DMS 273 (cell line): Measurements from ENCODE around the gene RBM4B.
"Not testable (repeated sequence)": the region's sequence is repeated elsewhere in the genome, so short reads cannot be mapped to it uniquely, and the experiment has no call there.

Experiments used
- DNase-seq: peaks from one replicate; lab custom pipeline; 2025; ENCODE audit not compliant: unreplicated experiment; lab: John Stamatoyannopoulos, UW

RBM4B gene

DNA sequence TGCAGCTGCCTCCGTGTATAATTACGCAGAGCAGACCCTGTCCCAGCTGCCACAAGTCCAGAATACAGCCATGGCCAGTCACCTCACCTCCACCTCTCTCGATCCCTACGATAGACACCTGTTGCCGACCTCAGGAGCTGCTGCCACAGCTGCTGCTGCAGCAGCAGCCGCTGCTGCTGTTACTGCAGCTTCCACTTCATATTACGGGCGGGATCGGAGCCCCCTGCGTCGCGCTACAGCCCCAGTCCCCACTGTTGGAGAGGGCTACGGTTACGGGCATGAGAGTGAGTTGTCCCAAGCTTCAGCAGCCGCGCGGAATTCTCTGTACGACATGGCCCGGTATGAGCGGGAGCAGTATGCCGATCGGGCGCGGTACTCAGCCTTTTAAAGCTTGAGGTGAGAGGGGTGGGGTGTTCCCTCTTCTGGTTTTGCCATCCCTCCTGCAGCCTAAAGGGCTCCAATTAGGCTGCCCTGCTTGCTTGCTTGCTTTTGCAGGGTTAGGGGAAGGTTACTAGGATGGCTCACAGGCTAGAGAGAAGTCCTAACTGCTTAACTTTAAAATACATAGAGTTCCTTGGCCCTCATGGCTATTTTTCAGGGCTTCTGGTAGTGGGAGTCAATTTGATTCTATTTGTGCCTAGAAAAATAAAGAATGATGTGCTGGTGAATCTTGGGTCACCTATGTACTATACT lies 33.8 kb downstream of the RBM4B start:
- no peak for DNase-seq

- DNase-seq, result no peak
These were observed 35.9 kb downstream of the RBM4B start for GRCh38 chr11:66641834-66642233.

- DNase-seq, result not testable (repeated sequence)
These were observed 37.8 kb downstream of the RBM4B start for GRCh38 chr11:66639814-66640340.

DNA sequence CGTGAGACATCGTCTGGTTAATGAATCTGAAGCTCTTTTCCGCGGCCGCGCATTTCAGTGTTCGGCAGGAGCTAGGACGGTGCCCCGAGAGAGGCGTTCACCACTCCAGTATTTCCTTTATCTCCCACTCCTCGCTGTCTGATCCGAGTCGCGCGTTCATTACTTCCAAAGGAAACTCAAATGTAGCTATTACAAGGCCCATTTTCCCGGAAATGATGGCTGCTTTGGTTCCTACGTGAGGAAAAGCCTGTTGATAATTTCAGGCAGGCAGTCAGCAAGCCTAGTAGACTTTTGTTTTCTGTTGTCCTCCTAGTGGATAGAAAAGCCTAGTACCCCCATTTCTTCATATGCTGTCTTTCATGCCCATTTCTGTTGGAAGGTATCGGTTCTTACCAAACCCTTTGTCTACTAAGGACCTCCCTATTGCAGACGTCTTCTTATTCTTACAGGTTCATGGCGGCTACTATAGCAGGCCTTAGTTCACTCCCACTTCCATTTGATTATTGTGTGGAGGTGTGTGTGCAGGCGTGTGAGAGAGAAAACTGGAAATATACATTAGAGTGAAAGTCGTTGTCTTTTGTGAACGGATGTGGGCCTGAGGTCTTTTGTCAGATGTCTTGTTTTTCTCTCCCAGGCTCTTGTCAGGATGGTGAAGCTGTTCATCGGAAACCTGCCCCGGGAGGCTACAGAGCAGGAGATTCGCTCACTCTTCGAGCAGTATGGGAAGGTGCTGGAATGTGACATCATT lies 38.4 kb downstream of the RBM4B start:
- DNase-seq, result peak; percentile 50

GRCh38 chr11:66638177-66639065 lies 39.3 kb downstream of the RBM4B start, which contains the start of gene RBM4:
Gene RBM4, plus strand, starts transcription at chr11:66638703. Its CDS starts 1,009 bp downstream, at chr11:66639712.
- DNase-seq, result peak; percentile 99

DNA sequence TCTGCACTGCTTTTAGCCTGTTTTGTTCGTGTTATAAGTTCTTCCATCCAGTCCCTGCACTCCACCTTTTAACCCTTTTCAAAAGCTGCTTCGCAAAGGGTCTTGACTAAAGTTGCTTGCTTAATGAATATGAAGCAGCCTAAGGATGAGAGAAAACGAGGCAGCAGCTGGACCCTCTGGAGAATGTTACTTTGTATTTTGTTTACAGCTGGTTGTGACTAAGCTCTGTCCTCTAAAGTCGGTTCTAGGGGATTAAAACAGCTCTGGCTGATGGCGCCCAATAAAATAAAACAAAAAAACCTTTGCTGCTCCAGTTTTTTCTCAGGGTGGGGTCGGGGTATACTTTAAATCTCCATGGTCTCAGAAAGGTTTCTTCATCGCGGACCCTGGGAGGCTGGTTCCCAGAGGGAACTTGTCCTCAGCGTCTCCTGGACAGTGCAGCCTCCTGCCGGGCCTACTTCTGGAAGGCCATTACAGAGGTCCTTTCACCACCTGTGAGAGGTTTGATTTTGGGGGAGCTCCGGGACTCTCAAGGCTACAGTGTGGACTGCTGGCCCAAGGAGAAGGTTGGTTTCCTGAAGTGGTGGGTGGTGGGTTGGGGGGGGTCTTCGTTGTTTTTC lies 40.0 kb downstream of the RBM4B start:
- DNase-seq, result peak; percentile 67

DNA sequence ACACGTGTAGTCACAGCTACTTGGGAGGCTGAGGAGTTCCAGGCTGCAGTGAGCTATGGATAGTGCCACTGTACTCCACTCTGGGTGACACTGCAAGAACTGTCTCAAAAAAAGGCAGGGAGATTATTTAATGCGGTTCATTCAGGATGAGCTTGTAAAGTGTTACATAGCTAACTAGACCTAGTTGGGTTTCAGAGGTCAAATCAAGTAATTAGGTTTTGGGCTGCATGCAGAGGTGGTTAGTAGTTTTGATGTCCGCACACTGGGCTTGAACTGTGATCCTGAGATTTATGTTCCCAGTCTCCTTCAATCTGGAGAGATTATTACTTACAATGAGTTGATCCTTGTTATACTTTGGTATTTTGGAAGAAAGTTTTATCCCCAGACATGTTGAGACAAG lies 41.3 kb downstream of the RBM4B start:
- no peak for DNase-seq

- no peak for DNase-seq
These were observed 44.7 kb downstream of the RBM4B start for GRCh38 chr11:66632952-66633351.

DNA sequence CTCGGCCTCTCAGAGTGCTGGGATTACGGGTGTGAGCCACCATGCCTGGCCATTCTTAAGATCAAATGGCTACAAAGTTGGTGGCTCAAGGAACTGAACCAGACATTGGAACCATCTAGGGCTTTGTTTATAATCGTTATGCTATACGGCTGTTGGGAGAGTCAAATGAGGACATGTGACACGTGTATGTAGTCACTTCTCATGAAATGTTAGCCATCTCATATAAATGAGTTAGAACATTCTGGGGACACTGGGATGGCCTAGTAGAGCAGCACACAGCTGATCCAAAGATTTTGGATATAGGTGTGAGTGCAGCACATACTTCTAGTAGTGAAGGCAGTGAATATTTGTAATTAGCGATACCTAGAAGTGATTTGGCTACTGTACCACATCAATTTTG lies 45.8 kb downstream of the RBM4B start:
- no peak for DNase-seq

- no peak for DNase-seq
These were observed 48.3 kb downstream of the RBM4B start for GRCh38 chr11:66629356-66629755.

DNA sequence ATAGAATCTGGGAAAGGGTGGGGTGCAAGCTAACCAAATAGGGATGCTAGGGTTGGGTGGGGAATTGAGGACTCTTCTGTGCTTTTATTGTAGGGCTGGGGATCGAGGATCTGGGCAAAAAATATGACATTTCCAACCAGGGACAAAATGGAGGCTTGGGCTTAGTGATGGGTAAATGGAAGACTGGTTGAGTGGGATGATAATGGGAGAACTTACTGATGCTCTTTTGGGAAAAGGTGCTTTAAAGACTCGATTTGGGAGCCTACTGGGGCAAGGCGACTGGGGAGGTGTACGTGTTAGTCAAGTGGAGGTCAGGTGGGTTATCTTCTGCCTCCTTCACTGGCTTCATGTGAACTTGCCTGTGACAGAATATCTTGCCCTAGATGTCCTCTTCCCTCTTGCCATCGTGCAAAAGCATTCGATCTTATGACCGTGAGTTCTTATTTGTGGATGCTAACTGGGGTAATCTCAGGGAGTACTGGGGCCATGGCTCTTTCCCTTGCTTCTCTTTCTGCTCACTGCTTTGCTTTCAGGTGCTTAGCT lies 49.6 kb downstream of the RBM4B start:
- DNase-seq, result no peak

DNA sequence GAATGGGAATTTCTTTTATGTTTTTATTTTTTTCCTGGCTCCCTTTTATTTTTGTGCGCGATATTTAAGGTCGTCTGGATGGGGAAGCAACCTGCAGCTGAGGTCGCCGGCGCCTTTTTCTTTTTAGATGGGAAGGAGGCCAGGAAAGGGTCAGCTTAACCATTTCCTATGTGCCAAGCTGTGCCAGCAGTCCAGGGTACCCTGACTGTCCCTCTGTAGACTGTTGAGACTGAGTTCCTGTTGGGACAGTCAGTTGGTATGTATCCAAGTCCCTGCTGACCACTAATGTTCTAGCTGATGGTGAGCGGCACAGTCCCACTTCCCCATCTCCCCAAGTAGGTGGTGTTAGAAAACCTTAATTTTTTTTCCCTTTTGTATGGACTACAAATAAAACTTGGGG lies 50.8 kb downstream of the RBM4B start:
- DNase-seq, result no peak

GRCh38 chr11:66626382-66626781 lies 51.3 kb downstream of the RBM4B start:
- DNase-seq, result no peak

GRCh38 chr11:66625752-66626149 lies 51.9 kb downstream of the RBM4B start:
- no peak for DNase-seq

DNA sequence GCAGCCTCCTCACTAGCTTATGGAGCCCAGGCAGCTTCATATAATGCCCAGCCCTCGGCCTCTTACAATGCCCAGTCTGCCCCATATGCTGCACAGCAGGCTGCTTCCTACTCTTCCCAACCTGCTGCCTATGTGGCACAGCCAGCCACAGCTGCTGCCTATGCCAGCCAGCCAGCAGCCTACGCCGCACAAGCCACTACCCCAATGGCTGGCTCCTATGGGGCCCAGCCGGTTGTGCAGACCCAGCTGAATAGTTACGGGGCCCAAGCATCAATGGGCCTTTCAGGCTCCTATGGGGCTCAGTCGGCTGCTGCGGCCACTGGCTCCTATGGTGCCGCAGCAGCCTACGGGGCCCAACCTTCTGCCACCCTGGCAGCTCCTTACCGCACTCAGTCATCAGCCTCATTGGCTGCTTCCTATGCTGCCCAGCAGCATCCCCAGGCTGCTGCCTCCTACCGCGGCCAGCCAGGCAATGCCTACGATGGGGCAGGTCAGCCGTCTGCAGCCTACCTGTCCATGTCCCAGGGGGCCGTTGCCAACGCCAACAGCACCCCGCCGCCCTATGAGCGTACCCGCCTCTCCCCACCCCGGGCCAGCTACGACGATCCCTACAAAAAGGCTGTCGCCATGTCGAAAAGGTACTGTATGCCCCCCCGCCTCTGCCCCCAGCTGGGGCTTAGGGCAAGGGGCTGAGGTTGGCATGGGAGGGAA lies 52.5 kb downstream of the RBM4B start:
- no peak for DNase-seq

DNA sequence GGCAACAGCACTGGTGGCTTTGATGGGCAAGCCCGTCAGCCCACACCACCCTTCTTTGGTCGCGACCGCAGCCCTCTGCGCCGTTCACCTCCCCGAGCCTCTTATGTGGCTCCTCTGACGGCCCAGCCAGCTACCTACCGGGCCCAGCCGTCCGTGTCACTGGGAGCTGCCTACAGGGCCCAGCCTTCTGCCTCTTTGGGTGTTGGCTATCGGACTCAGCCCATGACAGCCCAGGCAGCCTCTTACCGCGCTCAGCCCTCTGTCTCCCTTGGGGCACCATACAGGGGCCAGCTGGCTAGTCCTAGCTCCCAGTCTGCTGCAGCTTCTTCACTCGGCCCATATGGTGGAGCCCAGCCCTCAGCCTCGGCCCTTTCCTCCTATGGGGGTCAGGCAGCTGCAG lies 53.2 kb downstream of the RBM4B start:
- DNase-seq, result peak; percentile 30

DNA sequence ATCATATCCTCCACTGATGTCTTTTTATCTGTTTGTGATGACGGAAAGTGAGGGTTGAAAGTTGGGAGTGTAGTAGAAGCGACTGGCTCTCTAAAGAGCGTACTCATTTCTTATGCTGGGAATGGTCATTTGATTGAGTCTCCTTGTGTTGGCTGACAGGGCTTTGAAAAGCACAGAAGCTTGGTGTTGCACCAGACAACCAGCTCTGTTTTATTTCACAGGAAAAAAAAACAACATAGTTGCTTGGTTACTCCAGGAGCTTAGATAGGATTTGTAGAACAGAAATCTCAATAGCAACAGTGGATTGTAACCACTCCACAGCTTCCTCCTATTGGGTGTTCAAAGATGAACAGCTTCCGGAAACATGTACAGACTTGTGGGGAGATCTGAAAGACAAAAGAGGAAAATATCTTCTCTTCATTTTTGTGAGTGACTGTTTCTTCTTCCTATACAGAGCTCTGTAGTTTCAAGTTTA lies 58.6 kb downstream of the RBM4B start:
- DNase-seq, result no peak

DNA sequence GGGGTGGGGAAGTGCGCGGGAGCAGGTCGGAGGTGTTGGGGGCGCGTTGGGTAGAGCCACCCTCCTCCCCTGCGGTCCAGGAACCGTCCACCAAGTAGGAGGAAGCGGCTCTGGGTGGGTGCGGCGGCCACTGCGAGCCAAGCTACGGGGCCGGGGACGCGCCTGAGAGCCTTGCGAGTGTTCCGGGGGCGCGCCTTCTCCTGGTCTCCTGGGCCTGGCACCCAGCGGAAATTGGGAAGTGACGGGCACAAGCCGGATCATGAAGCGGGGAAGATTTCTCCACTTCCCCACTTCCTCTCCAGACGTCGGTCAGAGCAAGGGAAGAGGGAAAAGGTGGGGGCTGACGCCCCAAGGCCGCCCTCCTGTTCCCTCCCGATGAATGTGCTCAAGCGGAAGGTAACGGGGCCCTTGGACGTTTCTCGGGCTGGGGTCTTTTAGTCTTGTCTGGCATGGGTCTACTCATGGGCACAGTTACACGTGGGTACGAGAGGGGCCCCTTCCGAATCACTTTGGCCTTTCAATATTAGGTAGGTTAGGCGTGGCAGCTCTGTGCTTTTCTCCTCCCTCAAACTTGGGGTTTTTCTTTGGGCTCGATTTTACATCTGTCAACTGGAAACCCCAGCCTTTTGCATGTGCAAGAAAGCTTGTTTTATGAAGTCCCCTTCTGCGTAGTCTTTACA lies 60.4 kb downstream of the RBM4B start:
- DNase-seq, result peak; percentile 79
